HEK293T (cell line): ENCODE results near the gene LGALS7.

Source experiments
- CTCF ChIA-PET: fragments of 350-600 bp; formaldehyde crosslinking; extraction: SDS; loops from one replicate; lab custom pipeline; 2021; ENCODE audit warnings: antibody characterized with exemption, inconsistent platforms; lab: Yijun Ruan, JAX
- POLR2A ChIA-PET: fragments of 350-600 bp; formaldehyde crosslinking; extraction: SDS; loops from one replicate; lab custom pipeline; 2020; ENCODE audit warnings: antibody characterized with exemption, inconsistent platforms; lab: Yijun Ruan, JAX
- DNase-seq: peaks from one replicate; pipeline ENCODE4 v3.0.0; 2012; ENCODE audit warnings: mixed read lengths; ENCODE audit errors: extremely low spot score
- ARNT ChIP-seq: fragments of 450-650 bp; IDR thresholded peaks from 2 replicates; pipeline ENCODE4 v1.6.1; 2017; ENCODE audit warnings: mild to moderate bottlenecking
- BHLHE40 ChIP-seq: fragments of 450-650 bp; IDR thresholded peaks from 2 replicates; pipeline ENCODE4 v1.6.1; 2016; ENCODE audit warnings: mild to moderate bottlenecking, moderate library complexity, borderline replicate concordance
- CTBP1 ChIP-seq: fragments of 450-650 bp; IDR thresholded peaks from 2 replicates; pipeline ENCODE4 v1.6.1; 2016; ENCODE audit warnings: borderline replicate concordance
- ELF4 ChIP-seq: fragments of 450-650 bp; IDR thresholded peaks from 2 replicates; pipeline ENCODE4 v1.6.1; 2017; ENCODE audit warnings: antibody characterized with exemption
- FOXA1 ChIP-seq: fragments of 450-650 bp; IDR thresholded peaks from 2 replicates; pipeline ENCODE4 v1.6.1; 2016; ENCODE audit warnings: mild to moderate bottlenecking
- FOXK2 ChIP-seq: fragments of 450-650 bp; IDR thresholded peaks from 2 replicates; pipeline ENCODE4 v1.6.1; 2016; ENCODE audit warnings: mild to moderate bottlenecking
- FOXM1 ChIP-seq: fragments of 450-650 bp; IDR thresholded peaks from 2 replicates; pipeline ENCODE4 v1.6.1; 2017; ENCODE audit warnings: mild to moderate bottlenecking, borderline replicate concordance
- HDGF ChIP-seq: fragments of 450-650 bp; IDR thresholded peaks from 2 replicates; pipeline ENCODE4 v1.6.1; 2017; ENCODE audit warnings: antibody characterized with exemption, borderline replicate concordance
- L3MBTL2 ChIP-seq: fragments of 450-650 bp; conservative IDR thresholded peaks from 2 replicates; pipeline ENCODE4 v1.6.1; 2016; ENCODE audit warnings: mild to moderate bottlenecking
- LEF1 ChIP-seq: fragments of 450-650 bp; IDR thresholded peaks from 2 replicates; pipeline ENCODE4 v1.6.1; 2017; ENCODE audit warnings: mild to moderate bottlenecking, borderline replicate concordance
- NFRKB ChIP-seq: fragments of 450-650 bp; IDR thresholded peaks from 2 replicates; pipeline ENCODE4 v1.6.1; 2016; ENCODE audit warnings: mild to moderate bottlenecking, moderate library complexity
- SP1 ChIP-seq: fragments of 450-650 bp; IDR thresholded peaks from 2 replicates; pipeline ENCODE4 v1.6.1; 2017
- SUZ12 ChIP-seq: fragments of 450-650 bp; IDR thresholded peaks from 2 replicates; pipeline ENCODE4 v1.6.1; 2016; ENCODE audit warnings: mild to moderate bottlenecking
- TARDBP ChIP-seq: fragments of 450-650 bp; IDR thresholded peaks from 2 replicates; pipeline ENCODE4 v1.6.1; 2016
- ZNF384 ChIP-seq: fragments of 450-650 bp; IDR thresholded peaks from 2 replicates; pipeline ENCODE4 v1.6.1; 2016
- TF ChIP-seq, protein P1 (sequence below): fragments of 450-650 bp; IDR thresholded peaks from 2 replicates; pipeline ENCODE4 v1.6.1; 2016

Gene LGALS7

DNA sequence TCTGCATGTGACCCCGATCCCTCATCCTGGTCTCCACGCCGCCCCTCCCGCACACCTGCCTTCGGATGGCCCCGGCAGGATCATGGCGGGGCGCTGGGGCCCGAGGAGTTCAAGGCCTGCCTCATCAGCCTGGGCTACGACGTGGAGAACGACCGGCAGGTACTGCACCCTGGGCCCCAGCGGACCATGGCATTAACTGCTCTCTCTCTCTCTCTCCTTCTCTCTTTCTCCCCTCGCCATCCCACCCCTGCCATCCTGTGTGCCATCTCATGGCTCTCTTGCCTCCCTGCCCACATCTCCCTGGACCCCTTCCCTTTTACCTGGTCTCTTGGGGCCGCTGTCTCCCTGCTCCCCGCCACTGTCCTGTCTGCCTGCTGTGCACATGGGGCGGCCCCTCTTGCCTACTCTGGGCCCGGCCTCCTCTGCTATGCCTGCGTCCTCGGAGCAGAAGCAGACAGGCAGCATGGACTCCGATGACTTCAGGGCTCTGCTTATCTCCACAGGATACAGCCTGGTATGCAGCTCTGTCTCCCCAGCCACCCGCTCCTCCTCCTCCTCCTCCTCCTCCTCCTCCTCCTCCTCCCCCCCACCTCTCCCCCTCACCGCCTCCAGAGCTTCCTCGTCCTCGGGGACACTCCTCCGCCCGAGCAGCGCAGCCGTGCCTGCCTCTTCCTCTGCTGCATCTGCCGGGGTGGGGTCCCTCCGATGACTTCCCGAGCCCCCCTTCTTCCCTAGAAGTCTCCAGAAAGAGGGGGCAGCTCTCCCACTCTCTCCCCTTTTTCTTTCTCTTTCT is 45.3 kb downstream of the LGALS7 start:
- CTCF ChIA-PET: no interaction called here
- POLR2A ChIA-PET: interaction anchor here (1.2 kb wide), 1 partner anchor 80 kb away, joined by 3 read pairs; the partner anchor contains the start of gene ACTN4
- DNase-seq: no peak
- no peak for TF ChIP-seq NFRKB

DNA sequence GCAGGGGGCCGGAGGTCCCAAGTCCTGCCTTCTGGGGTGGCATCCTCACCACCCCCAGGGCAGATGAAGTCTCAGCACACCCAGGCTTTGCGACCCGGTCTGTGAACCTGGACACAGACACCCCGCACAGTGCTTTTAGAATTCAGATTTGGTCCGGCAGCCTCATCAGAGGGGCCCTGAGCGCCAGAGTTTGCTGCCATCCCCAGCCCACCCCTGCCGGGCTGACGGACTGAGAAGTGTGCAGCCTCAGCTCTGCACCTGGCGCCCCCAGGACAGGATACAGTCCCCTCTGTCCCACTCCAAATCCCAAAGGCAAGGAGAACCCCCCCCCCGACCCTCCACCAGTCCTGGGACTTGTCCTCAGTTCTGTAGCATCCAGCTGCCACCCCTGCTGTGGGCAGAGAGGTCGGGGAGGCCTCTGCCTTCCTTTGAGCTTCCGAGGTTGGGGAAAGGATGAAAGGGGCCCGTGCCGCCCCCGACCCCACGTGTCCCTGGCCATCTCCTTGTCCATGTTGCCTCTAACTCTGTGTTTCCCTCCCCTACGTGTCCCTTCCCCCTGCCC is 45.9 kb downstream of the LGALS7 start:
- CTCF ChIA-PET: no interaction called here
- POLR2A ChIA-PET: interaction anchor here (1.2 kb wide), 1 partner anchor 80 kb away, joined by 3 read pairs; the partner anchor contains the start of gene ACTN4
- TF ChIP-seq TARDBP (no peak), HDGF (no peak), ELF4 (no peak), NFRKB (no peak), LEF1 (no peak), L3MBTL2 (no peak), FOXA1 (no peak), ARNT (no peak), SP1 (no peak)
- TF ChIP-seq, protein P1, sequence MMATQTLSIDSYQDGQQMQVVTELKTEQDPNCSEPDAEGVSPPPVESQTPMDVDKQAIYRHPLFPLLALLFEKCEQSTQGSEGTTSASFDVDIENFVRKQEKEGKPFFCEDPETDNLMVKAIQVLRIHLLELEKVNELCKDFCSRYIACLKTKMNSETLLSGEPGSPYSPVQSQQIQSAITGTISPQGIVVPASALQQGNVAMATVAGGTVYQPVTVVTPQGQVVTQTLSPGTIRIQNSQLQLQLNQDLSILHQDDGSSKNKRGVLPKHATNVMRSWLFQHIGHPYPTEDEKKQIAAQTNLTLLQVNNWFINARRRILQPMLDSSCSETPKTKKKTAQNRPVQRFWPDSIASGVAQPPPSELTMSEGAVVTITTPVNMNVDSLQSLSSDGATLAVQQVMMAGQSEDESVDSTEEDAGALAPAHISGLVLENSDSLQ: no peak

DNA sequence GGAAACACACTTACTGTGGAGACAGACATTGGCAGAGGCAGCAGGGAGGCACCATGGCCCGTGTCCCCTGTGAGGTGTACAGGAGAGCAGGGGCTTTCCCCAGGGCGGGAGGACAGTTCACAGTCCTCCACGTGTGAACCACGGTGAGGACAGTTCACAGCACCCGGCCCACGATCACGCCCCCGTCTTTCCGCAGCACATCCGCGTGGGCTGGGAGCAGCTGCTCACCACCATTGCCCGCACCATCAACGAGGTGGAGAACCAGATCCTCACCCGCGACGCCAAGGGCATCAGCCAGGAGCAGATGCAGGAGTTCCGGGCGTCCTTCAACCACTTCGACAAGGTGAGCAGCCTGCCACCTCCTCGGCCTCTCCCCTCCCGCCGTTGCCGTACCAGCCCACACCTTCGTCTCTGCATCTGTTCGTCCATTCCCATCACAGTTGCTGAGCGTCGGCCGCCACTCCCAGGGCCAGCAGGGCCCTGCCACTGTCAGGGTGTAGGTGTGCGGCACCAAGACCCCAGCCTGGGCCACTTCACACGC is 46.5 kb downstream of the LGALS7 start:
- ChIA-PET POLR2A (interaction anchor here (0.8 kb wide), 1 partner anchor 204 kb away, joined by 3 read pairs; the partner anchor contains the start of genes MRPS12 and SARS2), CTCF (no interaction called here)
- DNase-seq: no peak
- no peak for TF ChIP-seq HDGF
- no peak for TF ChIP-seq CTBP1
- TF ChIP-seq LEF1: no peak
- TF ChIP-seq, protein P1: no peak

More for the DNA sequence above, 45.9 kb downstream of the LGALS7 start:
- DNase-seq: no peak

DNA sequence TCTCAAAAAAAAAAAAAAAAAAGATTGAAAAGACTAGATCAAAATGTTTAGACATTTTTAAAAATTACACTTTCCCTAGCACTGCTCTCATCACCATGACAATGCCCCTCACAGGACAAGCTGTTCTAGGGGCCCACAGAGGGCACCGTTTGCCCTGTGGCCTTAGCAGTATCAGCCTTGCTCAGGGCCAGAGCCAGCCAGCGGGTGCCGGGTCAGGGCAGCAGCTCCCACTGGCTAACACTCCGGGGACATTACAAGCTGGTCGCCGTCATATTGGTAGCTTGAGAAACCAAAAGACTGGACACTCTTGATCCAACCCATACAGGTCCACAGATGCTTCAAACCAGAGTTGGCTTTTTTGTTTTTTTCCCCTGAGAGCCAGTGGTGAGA is 47.0 kb downstream of the LGALS7 start:
- CTCF ChIA-PET: interaction anchor here (0.7 kb wide), 1 partner anchor 359 kb away, joined by 4 read pairs; no protein-coding TSS in a partner anchor
- POLR2A ChIA-PET: interaction anchor here (0.8 kb wide), 1 partner anchor 205 kb away, joined by 3 read pairs; the partner anchor contains the start of genes MRPS12 and SARS2
- no peak for TF ChIP-seq ELF4
- TF ChIP-seq HDGF: no peak
- TF ChIP-seq LEF1: no peak
- TF ChIP-seq FOXK2: no peak
- no peak for TF ChIP-seq BHLHE40
- no peak for TF ChIP-seq SUZ12
- TF ChIP-seq SP1: no peak
- TF ChIP-seq L3MBTL2: no peak
- TF ChIP-seq CTBP1: no peak
- TF ChIP-seq TARDBP: no peak
- no peak for TF ChIP-seq ZNF384
- TF ChIP-seq FOXA1: no peak
- TF ChIP-seq ARNT: no peak
- TF ChIP-seq, protein P1: no peak
- TF ChIP-seq NFRKB: no peak
- DNase-seq: no peak

DNA sequence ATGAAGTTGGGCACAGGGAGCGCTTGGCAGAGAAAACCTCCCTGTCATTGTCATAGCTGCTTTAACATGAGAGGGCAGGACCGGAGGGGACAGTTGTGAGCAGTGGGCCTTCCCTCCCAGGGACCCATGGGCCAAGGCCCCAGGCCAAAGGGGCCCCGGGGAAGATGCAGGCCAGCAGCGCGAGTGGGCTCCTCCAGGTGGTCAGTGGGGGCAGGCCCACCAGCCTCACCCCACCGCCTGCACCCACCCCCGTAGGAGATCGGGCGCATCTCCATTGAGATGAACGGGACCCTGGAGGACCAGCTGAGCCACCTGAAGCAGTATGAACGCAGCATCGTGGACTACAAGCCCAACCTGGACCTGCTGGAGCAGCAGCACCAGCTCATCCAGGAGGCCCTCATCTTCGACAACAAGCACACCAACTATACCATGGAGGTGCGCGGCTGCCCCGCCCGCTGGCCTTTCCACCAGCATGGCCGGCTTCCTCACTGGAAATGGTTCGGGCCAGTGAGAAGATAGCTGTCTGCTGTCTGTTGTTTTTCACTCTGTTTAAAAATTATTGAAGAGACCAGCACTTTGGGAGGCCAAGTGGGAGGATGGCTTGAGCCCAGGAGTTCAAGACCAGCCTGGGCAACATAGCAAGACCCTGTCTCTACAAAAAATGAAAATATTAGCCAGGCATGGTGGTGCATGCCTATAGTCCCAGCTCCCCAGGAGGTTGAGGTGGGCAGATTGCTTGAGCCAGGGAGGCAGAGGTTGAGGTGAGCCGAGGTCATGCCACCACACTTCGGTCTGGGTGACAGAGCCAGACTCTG is 47.6 kb downstream of the LGALS7 start:
- POLR2A ChIA-PET: no interaction called here
- TF ChIP-seq HDGF (no peak), SUZ12 (no peak), SP1 (no peak), ZNF384 (no peak), CTBP1 (no peak), ELF4 (no peak), FOXM1 (no peak), TARDBP (no peak), NFRKB (no peak), L3MBTL2 (no peak), FOXK2 (no peak), FOXA1 (no peak), LEF1 (no peak), BHLHE40 (no peak), ARNT (no peak)
- TF ChIP-seq, protein P1: no peak
- CTCF ChIA-PET: interaction anchor here (0.7 kb wide), 1 partner anchor 358 kb away, joined by 4 read pairs; no protein-coding TSS in a partner anchor
- DNase-seq: no peak
